ENCODE measurements around the gene ARHGAP15. TPM values are rescaled to one million over a fixed set of nuclear protein-coding genes. Genes with fewer than 3 reads are reported as not detected.

Gene ARHGAP15
- total and polyA plus RNA-seq, 2 experiments from 2014 or later = not detected

DNA sequence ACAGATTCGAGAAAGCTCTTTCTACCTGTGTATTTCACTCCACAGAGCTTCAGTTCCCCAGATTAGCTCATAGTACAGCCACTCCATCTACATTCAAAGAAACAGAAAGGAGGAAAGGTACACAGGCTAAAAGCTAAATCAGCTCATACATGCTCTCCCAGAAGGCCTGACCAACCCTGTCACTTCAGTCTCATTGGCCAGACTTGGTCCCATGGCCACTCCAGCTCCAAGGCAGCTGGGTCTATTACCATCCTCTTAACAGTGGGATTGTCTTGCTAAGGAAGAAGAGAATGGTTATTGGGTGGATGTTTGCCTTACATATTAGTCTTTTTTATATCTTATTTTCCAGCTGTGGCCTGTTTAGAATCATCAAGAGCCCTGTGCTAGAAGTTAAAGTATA lies 572.6 kb downstream of the ARHGAP15 start:
- Histone ChIP-seq H3K36me3 (ENCODE audit: low read depth) (no peaks in the 10 kb centered on the region), H3K9me3 (ENCODE audit: low read depth) (no peaks in the 10 kb centered on the region), H3K27me3 (replicated peaks; ENCODE audit: insufficient read depth) (no peaks in the 10 kb centered on the region), H3K4me2 (ENCODE audit: unreplicated experiment) (no peak overlapping the region), H3K9me2 (ENCODE audit: insufficient read depth) (no peaks in the 10 kb centered on the region), H3K79me2 (ENCODE audit: insufficient read depth) (no peaks in the 10 kb centered on the region), H3K4me1 (ENCODE audit: insufficient read depth) (no peaks in the 10 kb centered on the region), H3K9ac (no peak overlapping the region), H3K27ac (no peak overlapping the region), H2AFZ (no peak overlapping the region), H4K20me1 (ENCODE audit: insufficient read depth) (no peaks in the 10 kb centered on the region), H3F3A (ENCODE audit: insufficient read depth) (no peaks in the 10 kb centered on the region), H3K4me3 (no peak overlapping the region)
- TF ChIP-seq EZH2phosphoT487 (IDR thresholded peaks at IDR 0.05; ENCODE audit: insufficient read depth, low read depth) (no peak), EZH2 (IDR thresholded peaks at IDR 0.05; ENCODE audit: insufficient read depth, poor library complexity, severe bottlenecking) (no peak)
- WGBS, 2 experiments (ENCODE audit: low coverage in 1 of 2, low lambda C conversion rate in 2 of 2, missing lambda C conversion rate in 2 of 2) = 68 to 85% methylated on average over 1 of the region's 1 CpG
- no peak for DNase-seq
- in situ Hi-C loops (cut with MboI) = no loop called here

DNA sequence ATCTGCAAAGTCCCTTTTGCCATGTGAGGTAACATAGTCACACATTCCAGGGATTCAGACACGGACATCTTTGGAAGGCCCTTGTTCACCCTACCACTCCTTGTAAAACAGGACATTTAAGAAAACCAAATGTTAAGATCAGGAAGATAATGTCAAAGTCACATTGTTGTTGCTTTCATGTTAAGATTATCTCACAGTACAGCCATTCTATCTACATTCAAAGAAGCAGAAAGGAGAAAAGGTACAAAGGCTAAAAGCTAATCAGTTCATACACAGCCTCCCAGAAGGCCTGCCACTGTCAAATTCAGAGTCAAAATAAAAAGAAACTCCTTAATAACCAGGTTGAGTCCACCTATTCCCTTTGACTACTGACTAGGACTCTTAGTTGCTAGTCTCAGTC lies 573.7 kb downstream of the ARHGAP15 start:
- in situ Hi-C loops (cut with MboI) = no loop called here

DNA sequence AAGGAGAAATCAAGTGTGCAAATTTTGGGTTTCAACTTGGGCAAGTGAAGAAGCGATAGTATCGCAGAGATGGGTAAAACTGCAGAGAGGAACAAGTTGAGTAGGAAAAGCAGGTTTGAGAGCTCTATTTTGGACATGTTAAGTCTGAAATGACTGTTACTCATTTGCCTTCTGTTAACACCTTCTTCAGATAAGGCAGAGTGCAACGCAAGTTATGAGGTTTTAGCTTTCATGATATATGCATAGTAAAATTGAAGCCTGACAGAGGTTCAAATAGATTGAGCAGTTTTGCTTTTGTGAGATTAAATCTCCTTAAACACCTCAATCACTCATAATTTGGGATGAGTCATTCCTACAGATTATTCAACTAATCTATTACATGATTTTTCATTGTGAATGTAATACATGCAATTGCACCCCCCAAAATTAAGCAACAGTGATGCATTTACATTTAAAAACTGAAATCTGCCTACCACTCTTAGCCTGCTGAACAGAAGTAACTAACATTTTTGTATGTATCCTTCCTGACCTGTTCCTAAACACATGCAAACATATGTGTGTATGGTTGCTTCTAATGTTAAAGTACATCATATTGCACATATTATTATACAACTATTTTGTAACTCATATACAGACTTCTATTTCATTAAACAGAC lies 575.4 kb downstream of the ARHGAP15 start:
- Histone ChIP-seq H4K20me1 (ENCODE audit: insufficient read depth) (no peaks in the 10 kb centered on the region), H3K27ac (no peak overlapping the region), H3K9me3 (ENCODE audit: low read depth) (no peaks in the 10 kb centered on the region), H3K4me2 (ENCODE audit: unreplicated experiment) (no peak overlapping the region), H3K4me3 (no peak overlapping the region), H3F3A (ENCODE audit: insufficient read depth) (no peaks in the 10 kb centered on the region), H3K9ac (no peak overlapping the region), H3K4me1 (ENCODE audit: insufficient read depth) (no peaks in the 10 kb centered on the region), H3K36me3 (ENCODE audit: low read depth) (no peaks in the 10 kb centered on the region), H3K27me3 (replicated peaks; ENCODE audit: insufficient read depth) (no peaks in the 10 kb centered on the region), H2AFZ (no peak overlapping the region), H3K9me2 (ENCODE audit: insufficient read depth) (no peaks in the 10 kb centered on the region), H3K79me2 (ENCODE audit: insufficient read depth) (no peaks in the 10 kb centered on the region)
- DNase-seq = no peak
- WGBS, 2 experiments (ENCODE audit: low coverage in 1 of 2, low lambda C conversion rate in 2 of 2, missing lambda C conversion rate in 2 of 2) = 98 to 99% methylated on average over 3 of the region's 3 CpGs
- in situ Hi-C loops (cut with MboI) = no loop called here
- TF ChIP-seq EZH2phosphoT487 (IDR thresholded peaks at IDR 0.05; ENCODE audit: insufficient read depth, low read depth) (no peak), EZH2 (IDR thresholded peaks at IDR 0.05; ENCODE audit: insufficient read depth, poor library complexity, severe bottlenecking) (no peak)

More for the DNA sequence above, 573.7 kb downstream of the ARHGAP15 start:
- Histone ChIP-seq H3K36me3 (ENCODE audit: low read depth) (no peaks in the 10 kb centered on the region), H3F3A (ENCODE audit: insufficient read depth) (no peaks in the 10 kb centered on the region), H3K9me2 (ENCODE audit: insufficient read depth) (no peaks in the 10 kb centered on the region), H3K4me1 (ENCODE audit: insufficient read depth) (no peaks in the 10 kb centered on the region), H3K9me3 (ENCODE audit: low read depth) (no peaks in the 10 kb centered on the region), H2AFZ (no peak overlapping the region), H3K79me2 (ENCODE audit: insufficient read depth) (no peaks in the 10 kb centered on the region), H3K27ac (no peak overlapping the region), H3K4me3 (no peak overlapping the region), H3K27me3 (replicated peaks; ENCODE audit: insufficient read depth) (no peaks in the 10 kb centered on the region), H4K20me1 (ENCODE audit: insufficient read depth) (no peaks in the 10 kb centered on the region), H3K4me2 (ENCODE audit: unreplicated experiment) (no peak overlapping the region), H3K9ac (no peak overlapping the region)
- no peak for DNase-seq
- no peak for TF ChIP-seq EZH2phosphoT487 (IDR thresholded peaks at IDR 0.05; ENCODE audit: insufficient read depth, low read depth)
- TF ChIP-seq EZH2 (IDR thresholded peaks at IDR 0.05; ENCODE audit: insufficient read depth, poor library complexity, severe bottlenecking) = no peak
- 74 to 76% methylated on average over 1 of the region's 1 CpG for WGBS, 2 experiments (ENCODE audit: low coverage in 1 of 2, low lambda C conversion rate in 2 of 2, missing lambda C conversion rate in 2 of 2)

GRCh38 chr2:143705108-143705707 lies 576.0 kb downstream of the ARHGAP15 start:
- H2AFZ ChIP-seq = no peak overlapping the region
- 66 to 70% methylated on average over 6 of the region's 6 CpGs for WGBS, 2 experiments (ENCODE audit: low coverage in 1 of 2, low lambda C conversion rate in 2 of 2, missing lambda C conversion rate in 2 of 2)
- no peak overlapping the region for H3K9ac ChIP-seq
- H3F3A ChIP-seq (ENCODE audit: insufficient read depth) = no peaks in the 10 kb centered on the region
- no peaks in the 10 kb centered on the region for H3K36me3 ChIP-seq (ENCODE audit: low read depth)
- no peaks in the 10 kb centered on the region for H3K9me2 ChIP-seq (ENCODE audit: insufficient read depth)
- H3K27ac ChIP-seq = no peak overlapping the region
- H3K4me3 ChIP-seq = no peak overlapping the region
- H3K27me3 ChIP-seq (replicated peaks; ENCODE audit: insufficient read depth) = no peaks in the 10 kb centered on the region
- H3K9me3 ChIP-seq (ENCODE audit: low read depth) = no peaks in the 10 kb centered on the region
- no peak for TF ChIP-seq EZH2phosphoT487 (IDR thresholded peaks at IDR 0.05; ENCODE audit: insufficient read depth, low read depth)
- no peak for TF ChIP-seq EZH2 (IDR thresholded peaks at IDR 0.05; ENCODE audit: insufficient read depth, poor library complexity, severe bottlenecking)
- H3K79me2 ChIP-seq (ENCODE audit: insufficient read depth) = no peaks in the 10 kb centered on the region
- in situ Hi-C loops (cut with MboI) = no loop called here
- H3K4me1 ChIP-seq (ENCODE audit: insufficient read depth) = no peaks in the 10 kb centered on the region
- no peak overlapping the region for H3K4me2 ChIP-seq (ENCODE audit: unreplicated experiment)
- DNase-seq = no peak
- no peaks in the 10 kb centered on the region for H4K20me1 ChIP-seq (ENCODE audit: insufficient read depth)
